GM23338 (cell line): ENCODE measurements around the gene HK1. TPM values are rescaled to one million over a fixed set of nuclear protein-coding genes. Genes with fewer than 3 reads are reported as not detected.

ENCODE experiments used
- ATAC-seq: fragments of 200-7000 bp; cut with Tn5 transposase; 3 replicates; pipeline ENCODE4 v1.9.1; 2020
- DNase-seq: peaks from one replicate; pipeline ENCODE4 v3.0.0-alpha.2; 2015; ENCODE audit warnings: low spot score
- H2AFZ ChIP-seq: fragments of 200-600 bp; sonication (generic); 2 replicates; pipeline ENCODE4 v1.8.0; 2016; ENCODE audit warnings: antibody characterized with exemption, mild to moderate bottlenecking, moderate library complexity
- H3F3A ChIP-seq: fragments of 200-600 bp; sonication (generic); replicated peaks from 2 replicates; pipeline ENCODE4 v1.8.0; 2017; ENCODE audit warnings: antibody characterized with exemption, mixed run types, low read depth
- H3K27ac ChIP-seq: fragments of 200-600 bp; sonication (generic); 2 replicates; pipeline ENCODE4 v1.6.1; 2016; ENCODE audit warnings: low read depth
- H3K27me3 ChIP-seq: fragments of 200-600 bp; sonication (generic); 2 replicates; pipeline ENCODE4 v1.8.0; 2016; ENCODE audit warnings: mild to moderate bottlenecking, mixed run types, moderate library complexity; ENCODE audit not compliant: insufficient read depth
- H3K36me3 ChIP-seq: fragments of 200-600 bp; sonication (generic); 2 replicates; pipeline ENCODE4 v1.8.0; 2016; ENCODE audit warnings: mild to moderate bottlenecking; ENCODE audit not compliant: insufficient read depth
- H3K4me1 ChIP-seq: fragments of 200-600 bp; sonication (generic); 2 replicates; pipeline ENCODE4 v1.8.0; 2016; ENCODE audit warnings: mild to moderate bottlenecking, moderate library complexity; ENCODE audit not compliant: insufficient read depth
- H3K4me2 ChIP-seq: fragments of 200-600 bp; sonication (generic); 2 replicates; pipeline ENCODE4 v1.7.1; 2017; ENCODE audit warnings: mixed run types
- H3K4me3 ChIP-seq: fragments of 200-600 bp; sonication (generic); 2 replicates; pipeline ENCODE4 v1.6.1; 2016; ENCODE audit warnings: mixed run types
- H3K79me2 ChIP-seq: fragments of 200-600 bp; sonication (generic); replicated peaks from 2 replicates; pipeline ENCODE4 v1.8.0; 2017; ENCODE audit warnings: mild to moderate bottlenecking; ENCODE audit not compliant: insufficient read depth
- H3K9me2 ChIP-seq: fragments of 200-600 bp; sonication (generic); 2 replicates; pipeline ENCODE4 v1.8.0; 2017; ENCODE audit not compliant: insufficient read depth
- H4K20me1 ChIP-seq: fragments of 200-600 bp; sonication (generic); replicated peaks from 2 replicates; pipeline ENCODE4 v1.8.0; 2017; ENCODE audit warnings: mild to moderate bottlenecking; ENCODE audit not compliant: insufficient read depth
- H3K27ac Mint-ChIP-seq: 2 replicates; pipeline ENCODE4 v1.8.0; 2020; ENCODE audit warnings: inconsistent platforms, mild to moderate bottlenecking, moderate library complexity, mixed read lengths
- H3K27me3 Mint-ChIP-seq: 3 replicates; pipeline ENCODE4 v1.8.0; 2022; ENCODE audit warnings: low read depth, mild to moderate bottlenecking, moderate library complexity, mixed read lengths, inconsistent platforms; ENCODE audit not compliant: insufficient read depth, poor library complexity
- H3K36me3 Mint-ChIP-seq: 3 replicates; pipeline ENCODE4 v1.8.0; 2021; ENCODE audit warnings: low read depth, mild to moderate bottlenecking, inconsistent platforms, moderate library complexity, mixed read lengths
- H3K4me1 Mint-ChIP-seq: 3 replicates; pipeline ENCODE4 v1.8.0; 2020; ENCODE audit warnings: mild to moderate bottlenecking, inconsistent platforms, mixed read lengths
- H3K4me3 Mint-ChIP-seq: 3 replicates; pipeline ENCODE4 v1.8.0; 2021; ENCODE audit warnings: moderate library complexity, mild to moderate bottlenecking, inconsistent platforms, mixed read lengths
- H3K9me3 Mint-ChIP-seq: 3 replicates; pipeline ENCODE4 v1.8.0; 2020; ENCODE audit warnings: moderate library complexity, mild to moderate bottlenecking, inconsistent platforms, mixed read lengths
- EZH2phosphoT487 ChIP-seq: fragments of 200-600 bp; sonication (generic); IDR thresholded peaks from one replicate; pipeline ENCODE4 v1.8.1; 2018; ENCODE audit warnings: antibody characterized with exemption; ENCODE audit not compliant: unreplicated experiment
- ZNF114 ChIP-seq: fragments of 250-450 bp; sonication (Bioruptor Pico); IDR thresholded peaks from 2 replicates; pipeline ENCODE4 v1.5.0; 2020; ENCODE audit warnings: mild to moderate bottlenecking, moderate library complexity
- ZNF331 ChIP-seq: fragments of 250-450 bp; sonication (Bioruptor Pico); IDR thresholded peaks from 2 replicates; pipeline ENCODE4 v1.5.0; 2020; ENCODE audit warnings: low read depth, mild to moderate bottlenecking, moderate library complexity
- polyA plus RNA-seq: library from polyadenylated mRNA; unstranded; fragments of >200 nt; fragmentation: Nextera tagmentation; extraction: Ambion mirVana; gene quantifications from 2 replicates; pipeline ENCODE4 v1.2.1, GENCODE V29; 2016
- total RNA-seq: library from RNA; depleted of rRNA; stranded (reverse); fragments of >200 nt; shearing (Covaris generic); gene quantifications from 2 replicates; pipeline ENCODE4 v1.2.3, GENCODE V29; 2014
- TF ChIP-seq, protein P1 (sequence below), 2 experiments: fragments of 200-600 bp in 1 of 2; sonication (generic) in 1 of 2; conservative IDR thresholded peaks; 2 replicates each; pipeline versions ENCODE4 v1.5.1 to v1.6.1; 2016 to 2017; ENCODE audit warnings: antibody characterized with exemption in 2 of 2, low read depth in 2 of 2, mild to moderate bottlenecking in 2 of 2, moderate library complexity in 1 of 2

Gene HK1
- total and polyA plus RNA-seq, 2 experiments from 2014 or later: 76.6 to 229 TPM

DNA sequence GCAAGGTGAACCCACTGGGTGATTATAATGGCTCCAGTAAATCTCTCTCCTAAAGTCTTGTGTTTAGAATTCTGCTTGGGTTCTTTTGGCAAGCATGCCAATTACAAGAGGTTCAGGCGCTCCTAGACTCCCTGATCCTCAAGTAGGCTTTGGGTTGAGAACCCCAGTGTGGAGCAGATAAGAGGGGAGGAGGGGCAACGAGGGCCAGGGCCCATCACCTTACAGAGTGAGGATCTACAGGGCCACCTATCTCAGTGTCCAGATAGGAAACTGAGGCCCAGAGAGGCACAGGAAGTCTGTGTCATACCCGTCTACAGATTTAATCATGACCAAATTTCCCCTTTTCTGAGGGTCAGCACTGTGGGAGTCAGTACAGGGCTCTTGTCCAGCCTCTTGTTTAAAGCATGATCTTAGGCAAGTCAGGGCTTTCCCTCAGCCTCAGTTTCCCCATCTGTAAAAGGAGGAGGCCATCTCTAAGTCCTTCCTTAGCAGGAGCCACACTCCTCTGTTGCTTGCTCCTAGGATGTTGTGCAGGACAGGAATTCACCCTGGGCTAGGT, 134.0 kb downstream of the HK1 start:
- H3K27ac ChIP-seq: no peak overlapping the region
- H4K20me1 ChIP-seq: no peaks in the 10 kb centered on the region
- no peaks in the 10 kb centered on the region; the same call in 1 of the 2 replicates for H3F3A ChIP-seq
- no peak overlapping the region for H3K4me3 Mint-ChIP-seq
- peaks cover 4% of the 10 kb centered on the region; the same call in 1 of the 2 replicates for H3K27me3 ChIP-seq
- peaks cover 18% of the 10 kb centered on the region for H3K4me1 Mint-ChIP-seq
- TF ChIP-seq EZH2phosphoT487: no peak
- no peak for TF ChIP-seq ZNF114 (CRISPR knock-in tag)
- TF ChIP-seq, protein P1, sequence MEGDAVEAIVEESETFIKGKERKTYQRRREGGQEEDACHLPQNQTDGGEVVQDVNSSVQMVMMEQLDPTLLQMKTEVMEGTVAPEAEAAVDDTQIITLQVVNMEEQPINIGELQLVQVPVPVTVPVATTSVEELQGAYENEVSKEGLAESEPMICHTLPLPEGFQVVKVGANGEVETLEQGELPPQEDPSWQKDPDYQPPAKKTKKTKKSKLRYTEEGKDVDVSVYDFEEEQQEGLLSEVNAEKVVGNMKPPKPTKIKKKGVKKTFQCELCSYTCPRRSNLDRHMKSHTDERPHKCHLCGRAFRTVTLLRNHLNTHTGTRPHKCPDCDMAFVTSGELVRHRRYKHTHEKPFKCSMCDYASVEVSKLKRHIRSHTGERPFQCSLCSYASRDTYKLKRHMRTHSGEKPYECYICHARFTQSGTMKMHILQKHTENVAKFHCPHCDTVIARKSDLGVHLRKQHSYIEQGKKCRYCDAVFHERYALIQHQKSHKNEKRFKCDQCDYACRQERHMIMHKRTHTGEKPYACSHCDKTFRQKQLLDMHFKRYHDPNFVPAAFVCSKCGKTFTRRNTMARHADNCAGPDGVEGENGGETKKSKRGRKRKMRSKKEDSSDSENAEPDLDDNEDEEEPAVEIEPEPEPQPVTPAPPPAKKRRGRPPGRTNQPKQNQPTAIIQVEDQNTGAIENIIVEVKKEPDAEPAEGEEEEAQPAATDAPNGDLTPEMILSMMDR (conservative IDR thresholded peaks at IDR 0.05; ENCODE audit: low read depth in 2 of 2): no peak
- no peak for TF ChIP-seq ZNF331 (CRISPR knock-in tag)
- peaks cover 10% of the 10 kb centered on the region; the same call in 1 of the 2 replicates for H3K4me1 ChIP-seq
- no peaks in the 10 kb centered on the region for H3K79me2 ChIP-seq
- no peak for ATAC-seq
- H3K4me3 ChIP-seq: no peak overlapping the region
- no peaks in the 10 kb centered on the region; the same call in 2 of the 3 replicates for H3K9me3 Mint-ChIP-seq
- peaks cover 15% of the 10 kb centered on the region for H3K27me3 Mint-ChIP-seq
- no peaks in the 10 kb centered on the region for H3K36me3 ChIP-seq
- no peaks in the 10 kb centered on the region for H3K9me2 ChIP-seq
- no peak overlapping the region for H3K27ac Mint-ChIP-seq
- H3K36me3 Mint-ChIP-seq: no peaks in the 10 kb centered on the region
- H3K4me2 ChIP-seq: no peak overlapping the region
- H2AFZ ChIP-seq: no peak overlapping the region
- DNase-seq: no peak

DNA sequence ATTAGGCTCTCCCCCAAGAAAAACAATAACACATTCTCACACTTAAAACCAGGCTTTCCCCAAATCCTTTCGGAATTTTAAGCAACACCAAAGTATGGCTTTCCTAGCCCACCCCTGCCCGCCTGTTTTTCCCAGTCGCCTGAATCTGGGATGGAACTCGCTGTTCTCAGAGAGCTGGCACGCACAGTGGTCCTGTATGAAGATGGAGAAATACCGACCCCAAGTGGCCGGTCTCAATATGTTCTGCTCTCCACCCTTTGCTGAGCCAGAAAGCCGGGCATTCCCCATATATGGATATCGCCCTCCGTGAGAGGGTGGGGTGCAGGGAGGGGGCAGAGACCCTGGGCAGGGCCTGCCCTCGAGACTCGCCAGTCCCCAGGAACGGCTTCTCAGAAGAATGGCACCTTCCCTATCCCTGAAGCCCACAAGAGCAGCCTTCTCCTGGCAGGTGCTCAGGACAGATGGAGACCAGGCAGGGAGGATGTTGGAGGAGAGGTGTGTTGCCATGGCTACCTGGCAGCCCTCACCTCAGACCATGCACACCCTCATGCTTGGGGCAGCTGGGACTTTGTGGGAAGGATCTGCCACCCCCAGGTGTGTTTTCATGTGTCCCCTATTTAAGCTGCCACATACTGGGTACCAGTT, 135.0 kb downstream of the HK1 start:
- no peaks in the 10 kb centered on the region for H3K79me2 ChIP-seq

More for the DNA sequence above, 135.0 kb downstream of the HK1 start:
- no peak overlapping the region; the same call in 2 of the 3 replicates for H3K4me3 Mint-ChIP-seq
- peaks cover 8% of the 10 kb centered on the region for H3K27me3 Mint-ChIP-seq
- no peaks in the 10 kb centered on the region for H3K9me2 ChIP-seq
- no peaks in the 10 kb centered on the region for H4K20me1 ChIP-seq
- peak overlapping the region; percentile 34 for H3K4me3 ChIP-seq
- H3K4me2 ChIP-seq: peak overlapping the region; percentile 24; the same call in 1 of the 2 replicates
- H3K36me3 Mint-ChIP-seq: no peaks in the 10 kb centered on the region
- peak; percentile 79 for ATAC-seq
- H3K4me1 ChIP-seq: 0 out of 2 replicates have a peak, but pooled peaks cover under 1% of the 10 kb centered on the region
- H3K27me3 ChIP-seq: peaks cover 4% of the 10 kb centered on the region; the same call in 1 of the 2 replicates
- H2AFZ ChIP-seq: no peak overlapping the region
- H3K27ac ChIP-seq: no peak overlapping the region
- H3K4me1 Mint-ChIP-seq: peaks cover 11% of the 10 kb centered on the region
- H3K36me3 ChIP-seq: no peaks in the 10 kb centered on the region
- no peaks in the 10 kb centered on the region for H3K9me3 Mint-ChIP-seq
- no peaks in the 10 kb centered on the region for H3F3A ChIP-seq
- peak overlapping the region; percentile 67; the same call in 1 of the 2 replicates for H3K27ac Mint-ChIP-seq
- DNase-seq: peak; percentile 95
- TF ChIP-seq ZNF114 (CRISPR knock-in tag) (no peak), EZH2phosphoT487 (no peak)
- TF ChIP-seq, protein P1 (conservative IDR thresholded peaks at IDR 0.05; ENCODE audit: low read depth in 2 of 2): peak; percentile 84 to 90
